HG03103 (cell line): ENCODE measurements around the gene RB1.

Experiments used
- ATAC-seq: cut with Tn5 transposase; IDR thresholded peaks from one replicate; pipeline ENCODE4 v1.9.1; 2021; ENCODE audit warnings: low read depth; ENCODE audit not compliant: unreplicated experiment

RB1 gene

GRCh38 chr13:48514793-48515192 lies 211.2 kb downstream of the RB1 start:
- ATAC-seq: no peak

DNA sequence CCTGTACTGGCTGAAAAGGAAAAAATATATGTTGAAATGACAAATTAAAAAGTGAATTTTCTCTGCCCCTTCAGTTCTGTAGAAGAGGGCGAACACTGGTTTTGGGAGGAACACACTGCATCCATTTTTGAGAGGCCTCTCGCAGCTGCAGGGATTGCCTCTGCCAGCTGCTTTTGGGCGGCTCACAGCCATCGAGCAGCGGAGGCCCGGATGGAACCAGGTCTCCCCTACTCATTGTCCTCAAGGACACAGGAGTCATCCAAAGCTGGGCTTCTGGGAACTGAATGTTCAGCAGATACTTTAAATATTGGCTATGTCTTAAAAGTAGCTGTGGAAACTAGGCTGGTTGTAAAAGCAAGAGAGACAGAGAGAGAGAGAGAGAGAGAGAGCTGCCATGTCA lies 212.2 kb downstream of the RB1 start:
- no peak for ATAC-seq

- no peak for ATAC-seq
These were observed 214.5 kb downstream of the RB1 start for GRCh38 chr13:48518083-48518482.

- ATAC-seq: no peak
These were observed 222.7 kb downstream of the RB1 start for GRCh38 chr13:48526286-48526685.

DNA sequence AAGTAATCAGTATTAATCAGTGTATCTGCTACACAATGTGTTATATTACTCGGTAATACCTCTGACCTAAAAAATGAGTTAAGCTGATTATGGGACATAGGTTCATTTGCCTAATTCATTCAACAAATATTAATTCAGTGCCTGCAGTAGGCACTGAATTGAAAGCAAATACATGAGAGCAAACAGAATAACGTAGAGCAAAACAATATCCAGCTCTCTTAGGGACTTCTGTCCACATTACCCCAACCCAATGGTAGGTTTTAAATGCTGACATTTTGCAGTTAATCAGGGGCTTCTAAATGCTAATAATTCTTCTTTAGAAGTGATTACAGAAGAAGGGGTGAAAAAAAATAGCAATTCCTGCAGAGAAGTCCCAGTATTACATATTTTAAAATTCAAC lies 224.4 kb downstream of the RB1 start:
- ATAC-seq: no peak

DNA sequence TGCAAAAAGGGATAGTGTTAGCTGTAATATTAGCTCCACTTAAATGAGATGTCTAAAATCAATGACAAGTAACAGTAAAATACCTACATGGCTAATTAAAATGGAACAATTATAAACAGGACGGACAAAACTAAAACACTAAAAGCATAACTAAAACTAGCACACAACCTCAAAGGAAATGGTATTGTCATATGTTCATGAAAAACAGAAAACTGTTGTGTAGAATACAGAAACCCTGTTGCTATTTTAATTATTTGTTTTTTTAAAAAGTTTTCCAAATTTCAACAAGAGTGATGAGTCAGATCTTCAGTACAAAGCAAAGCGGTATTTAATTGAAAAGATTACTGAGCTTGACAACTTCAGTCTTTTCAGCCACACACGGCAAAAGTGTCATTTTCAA lies 225.2 kb downstream of the RB1 start:
- ATAC-seq: no peak

DNA sequence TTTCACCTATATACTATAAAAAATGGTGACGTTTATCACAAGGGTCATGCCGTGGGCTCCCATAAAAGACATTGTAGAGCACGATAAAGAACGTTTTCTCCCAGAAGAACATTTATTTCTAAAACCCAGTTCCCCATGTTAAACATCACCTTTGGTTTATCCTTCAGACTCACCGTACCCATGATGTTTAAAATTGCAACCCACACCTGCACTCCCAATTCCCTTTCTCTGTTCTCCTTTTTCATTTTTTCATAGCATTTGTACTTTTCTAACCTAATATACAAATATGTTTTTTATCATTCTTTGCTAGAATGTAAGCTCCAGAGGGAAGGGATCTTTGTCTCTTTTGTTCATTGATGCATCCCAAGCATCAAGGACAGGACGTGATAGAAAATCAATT lies 227.3 kb downstream of the RB1 start:
- no peak for ATAC-seq
